ENCODE data around the gene CCL26.

The CCL26 gene

GRCh38 chr7:75772081-75773077, at the start of gene CCL26:
TSS of gene CCL26 (minus strand) at chr7:75772211. CDS start at chr7:75772176, 35 bp downstream.
- DNase-seq (ENCODE audit: low read depth) = no peak

GRCh38 chr7:75820688-75821087, 48.7 kb upstream of the CCL26 start:
- DNase-seq (ENCODE audit: low read depth) = no peak

GRCh38 chr7:75819711-75820110, 47.7 kb upstream of the CCL26 start:
- DNase-seq (ENCODE audit: low read depth) = no peak

GRCh38 chr7:75818472-75818871, 46.5 kb upstream of the CCL26 start:
- no peak for DNase-seq (ENCODE audit: low read depth)

GRCh38 chr7:75817116-75817515, 45.1 kb upstream of the CCL26 start:
- no peak for DNase-seq (ENCODE audit: low read depth)

DNA sequence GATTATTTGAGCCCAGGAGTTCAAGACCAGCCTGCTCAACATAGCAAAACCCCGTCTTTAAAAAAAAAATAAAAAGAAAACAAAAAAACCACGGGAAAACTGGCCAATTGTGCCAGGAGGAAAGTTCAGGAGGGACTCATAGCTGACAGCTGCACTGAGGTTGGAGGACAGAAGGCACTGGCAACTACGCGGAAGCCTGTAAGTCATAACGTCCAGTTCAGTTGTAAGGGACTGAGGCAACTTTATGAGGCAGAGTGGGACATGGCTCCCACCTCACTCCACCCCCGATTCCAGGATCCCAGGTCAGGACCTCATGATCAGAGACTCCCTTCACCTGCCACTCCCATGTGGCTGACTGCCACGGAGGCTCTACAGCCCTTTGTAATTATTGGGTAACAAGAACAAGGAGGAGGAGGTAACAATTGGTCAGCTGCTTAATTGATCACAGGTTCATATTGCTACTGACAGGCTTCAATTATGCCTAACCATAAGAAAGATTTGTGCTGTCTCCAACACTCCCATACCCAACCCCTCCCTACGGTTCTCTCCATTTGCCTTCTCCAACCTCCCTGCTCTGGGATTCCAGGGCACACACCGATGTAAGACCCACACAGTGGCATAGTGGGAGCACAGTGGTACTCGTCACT, 43.5 kb upstream of the CCL26 start:
- DNase-seq (ENCODE audit: low read depth) = no peak

DNA sequence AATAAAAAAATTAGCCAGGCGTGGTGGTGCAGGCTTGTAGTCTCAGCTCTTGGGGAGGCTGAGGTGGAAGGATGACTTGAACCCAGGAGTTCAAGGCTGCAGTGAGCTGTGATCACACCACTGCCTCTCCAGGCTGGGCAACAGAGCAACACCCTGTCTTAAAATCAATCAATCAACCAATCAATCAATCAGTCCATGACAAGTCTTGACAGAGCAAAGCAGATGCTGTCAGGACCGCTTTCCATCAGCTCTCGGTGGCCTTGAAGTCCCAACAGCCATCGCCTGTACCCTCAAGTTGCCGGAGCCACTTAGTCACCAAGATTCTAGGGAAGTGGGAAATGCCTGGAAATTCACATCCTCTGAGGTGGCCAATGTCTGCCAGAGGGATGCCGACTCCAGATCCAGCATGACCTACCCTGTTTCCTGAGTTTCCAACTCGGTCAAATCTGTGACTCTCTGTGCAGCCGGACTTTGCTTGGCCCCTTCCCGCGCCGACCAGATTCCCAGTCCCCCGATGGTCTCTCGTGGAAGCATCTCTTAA, 42.5 kb upstream of the CCL26 start:
- DNase-seq (ENCODE audit: low read depth) = no peak

DNA sequence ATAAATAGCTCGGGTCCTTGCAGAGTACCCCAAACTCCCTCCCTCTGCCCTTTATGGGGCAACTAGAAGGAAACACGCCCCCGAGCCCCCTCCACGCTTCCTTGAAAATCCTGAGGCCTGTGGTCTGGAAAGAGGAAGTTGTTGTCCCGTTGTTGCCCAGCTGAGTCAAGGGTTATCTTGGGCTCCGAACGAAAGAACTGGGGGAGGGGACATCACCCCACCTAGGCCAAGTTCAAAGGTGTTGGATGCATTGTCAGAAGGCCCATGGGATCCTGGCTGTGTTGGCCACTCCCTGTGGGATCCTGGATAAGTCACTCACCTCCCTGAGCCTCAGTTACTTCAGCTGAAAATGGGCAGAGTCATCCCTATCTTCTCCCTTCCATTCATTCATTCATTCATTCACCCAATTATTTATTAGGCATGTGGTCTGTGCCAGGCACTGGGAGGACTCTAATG, 41.8 kb upstream of the CCL26 start, which contains the start of gene CCL24:
CCL24 (minus strand) TSS at position 26 of the 456 bp plus-strand sequence. CDS start 91 bp downstream, outside the sequence.
- no peak for DNase-seq (ENCODE audit: low read depth)

GRCh38 chr7:75813084-75813483, 41.1 kb upstream of the CCL26 start:
- DNase-seq (ENCODE audit: low read depth) = no peak

- no peak for DNase-seq (ENCODE audit: low read depth)
Observed at GRCh38 chr7:75811894-75812678, 40.1 kb upstream of the CCL26 start.

- DNase-seq (ENCODE audit: low read depth) = no peak
Observed at GRCh38 chr7:75809396-75809795, 37.4 kb upstream of the CCL26 start.

DNA sequence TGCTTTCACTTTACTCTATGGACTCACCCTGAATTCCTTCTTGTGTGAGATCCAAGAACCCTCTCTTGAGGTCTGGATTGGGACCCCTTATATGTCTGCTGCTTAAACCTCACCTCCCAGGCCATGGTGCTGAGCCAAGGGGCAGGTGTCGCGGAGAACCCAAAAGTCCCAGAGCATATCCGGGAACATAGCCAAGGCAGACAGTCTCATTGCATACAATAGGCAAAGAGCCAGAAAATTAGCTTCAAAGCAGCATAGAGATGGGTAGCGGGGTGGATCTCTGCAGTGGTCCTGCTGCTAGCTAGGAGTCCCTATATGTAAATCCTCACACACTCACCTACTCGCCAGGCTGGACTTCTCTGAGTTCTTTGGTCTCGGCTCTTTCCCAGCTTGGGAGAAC, 36.1 kb upstream of the CCL26 start:
- DNase-seq (ENCODE audit: low read depth) = no peak

DNA sequence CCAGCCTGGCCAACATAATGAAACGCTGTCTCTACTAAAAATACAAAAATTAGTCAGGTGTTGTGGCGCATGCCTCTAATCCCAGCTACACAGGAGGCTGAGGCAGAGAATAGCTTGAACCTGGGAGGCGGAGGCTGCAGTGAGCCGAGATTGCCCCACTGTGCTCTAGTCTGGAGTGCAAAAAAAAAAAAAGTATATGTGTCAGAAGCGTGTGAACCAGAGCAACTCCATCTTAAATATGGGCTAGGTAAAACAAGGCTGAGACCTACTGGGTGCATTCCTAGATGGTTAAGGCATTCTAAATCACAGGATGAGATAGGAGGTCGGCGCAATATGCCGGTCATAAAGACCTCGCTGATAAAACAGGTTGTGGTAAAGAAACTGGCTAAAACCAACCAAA, 35.4 kb upstream of the CCL26 start:
- no peak for DNase-seq (ENCODE audit: low read depth)

DNA sequence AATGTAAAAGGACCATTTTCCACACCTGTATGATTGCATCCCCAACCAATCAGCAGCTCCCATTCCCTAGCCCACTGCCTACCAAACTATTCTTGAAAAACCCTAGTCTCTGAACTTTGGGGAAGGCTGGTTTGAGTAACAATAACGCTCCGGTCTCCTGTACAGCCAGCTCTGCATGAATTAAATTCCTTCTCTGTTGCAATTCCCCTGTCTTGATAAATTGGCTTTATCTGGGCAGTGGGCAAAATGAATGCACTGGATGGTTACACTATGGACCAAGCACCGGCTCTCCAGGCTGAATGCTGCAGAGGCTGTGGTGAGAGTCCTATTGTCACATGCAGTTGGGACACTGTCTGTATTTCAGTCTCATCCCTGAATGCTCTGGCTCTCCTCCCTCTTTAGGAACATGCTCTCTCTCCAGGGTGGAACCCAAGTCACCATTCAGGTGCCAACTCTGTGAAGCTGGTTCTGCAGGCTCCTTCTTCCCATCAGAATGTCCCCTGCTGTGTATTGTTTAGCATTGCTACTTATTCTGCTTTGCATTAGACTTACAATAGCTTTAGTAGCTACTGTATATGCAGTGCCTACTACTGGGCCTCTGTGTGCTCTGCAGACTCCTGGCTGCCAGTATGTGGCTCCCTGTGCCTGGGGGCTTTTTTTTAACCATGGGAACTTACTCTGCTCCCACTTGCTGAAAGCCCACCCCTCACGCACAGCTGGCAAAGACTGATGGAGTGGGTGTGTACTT, 34.7 kb upstream of the CCL26 start:
- no peak for DNase-seq (ENCODE audit: low read depth)

- no peak for DNase-seq (ENCODE audit: low read depth)
Observed at GRCh38 chr7:75804705-75805104, 32.7 kb upstream of the CCL26 start.

DNA sequence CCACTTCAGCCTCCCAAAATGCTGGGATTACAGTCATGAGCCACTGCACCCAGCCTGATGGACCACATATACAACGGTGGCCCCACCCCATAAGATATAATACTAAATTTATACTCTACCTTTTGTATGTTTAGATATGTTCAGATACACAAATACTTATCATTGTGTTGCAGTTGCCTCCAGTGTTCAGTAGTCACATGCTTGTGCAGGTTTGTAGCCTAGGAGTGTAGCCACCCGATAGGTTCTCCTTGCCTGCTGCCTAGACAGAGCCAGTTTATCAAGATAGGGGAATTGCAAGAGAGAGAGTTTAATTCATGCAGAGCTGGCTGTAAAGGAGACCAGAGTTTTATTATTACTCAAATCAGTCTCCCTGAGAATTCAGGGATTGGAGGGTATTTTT, 32.0 kb upstream of the CCL26 start:
- DNase-seq (ENCODE audit: low read depth) = no peak

DNA sequence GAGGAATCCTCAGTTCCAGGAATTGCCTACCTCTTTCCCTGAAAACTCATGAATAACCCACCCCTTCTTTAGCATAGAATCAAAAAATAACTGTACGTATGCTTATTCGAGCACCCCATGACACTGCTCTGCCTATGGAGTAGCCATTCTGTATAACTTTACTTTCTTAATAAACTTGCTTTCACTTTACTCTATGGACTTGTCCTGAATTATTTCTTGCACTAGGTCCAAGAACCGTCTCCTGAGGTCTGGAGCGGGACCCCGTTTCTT, 30.5 kb upstream of the CCL26 start:
- DNase-seq (ENCODE audit: low read depth) = no peak

DNA sequence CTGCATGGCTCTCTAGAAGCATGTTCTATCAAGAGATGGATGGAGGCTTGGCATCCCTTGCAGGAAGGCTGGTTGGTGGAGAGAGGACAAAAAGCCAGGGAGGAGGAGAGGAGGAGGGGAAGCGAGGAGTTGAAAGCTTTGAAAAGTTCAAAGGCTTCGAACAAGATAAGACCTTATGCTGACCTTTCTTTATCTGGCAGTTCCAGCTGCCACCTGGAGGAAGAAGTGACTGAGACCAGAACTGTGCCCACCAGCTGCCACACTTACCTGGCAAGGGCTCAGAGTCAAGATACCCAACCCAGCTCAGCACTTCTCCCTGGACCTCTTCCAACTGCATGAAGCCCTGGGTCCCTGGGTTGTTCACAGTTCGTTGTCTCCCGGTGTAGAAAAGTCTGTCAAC, 26.8 kb upstream of the CCL26 start:
- DNase-seq (ENCODE audit: low read depth) = no peak

DNA sequence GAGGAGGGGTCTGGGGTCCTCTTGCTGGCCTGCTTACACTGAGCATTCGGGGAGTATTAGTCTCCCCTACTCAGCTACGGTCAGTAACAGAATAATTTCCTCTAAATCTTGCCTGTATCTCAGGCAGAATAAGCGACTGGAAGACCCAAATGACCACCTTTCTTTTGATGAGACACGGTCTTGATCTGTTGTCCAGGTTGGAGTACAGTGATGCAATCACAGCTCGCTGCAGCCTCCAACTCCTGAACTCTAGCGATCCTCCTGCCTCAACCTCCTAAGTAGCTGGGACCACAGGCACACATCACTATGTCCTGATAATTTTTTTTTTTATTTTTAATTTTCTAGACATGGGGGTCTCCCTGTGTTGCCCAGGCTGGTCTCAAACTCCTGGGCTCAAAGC, 24.4 kb upstream of the CCL26 start:
- no peak for DNase-seq (ENCODE audit: low read depth)

DNA sequence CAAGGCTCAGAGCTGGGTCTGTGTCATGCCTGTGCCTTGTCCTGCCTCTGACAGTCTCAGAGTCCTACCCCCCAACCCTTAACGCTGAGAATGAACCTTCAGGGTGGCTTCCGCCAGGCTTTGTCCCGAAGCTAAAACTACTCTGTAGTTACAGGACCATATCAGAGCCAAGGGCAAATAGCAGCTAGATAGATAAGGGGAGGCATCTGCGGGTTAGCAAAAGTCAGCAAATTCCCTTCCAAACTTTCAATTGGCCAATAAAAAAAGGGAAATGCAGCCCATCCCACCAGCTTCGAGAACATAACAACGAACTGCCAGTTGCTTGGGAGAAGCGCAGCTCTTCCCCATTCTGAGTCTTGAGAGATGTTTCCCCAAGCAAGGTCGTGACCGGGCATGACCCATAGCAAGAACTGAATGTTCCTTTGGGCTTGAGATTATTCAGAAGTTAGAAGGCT, 23.8 kb upstream of the CCL26 start:
- no peak for DNase-seq (ENCODE audit: low read depth)

DNA sequence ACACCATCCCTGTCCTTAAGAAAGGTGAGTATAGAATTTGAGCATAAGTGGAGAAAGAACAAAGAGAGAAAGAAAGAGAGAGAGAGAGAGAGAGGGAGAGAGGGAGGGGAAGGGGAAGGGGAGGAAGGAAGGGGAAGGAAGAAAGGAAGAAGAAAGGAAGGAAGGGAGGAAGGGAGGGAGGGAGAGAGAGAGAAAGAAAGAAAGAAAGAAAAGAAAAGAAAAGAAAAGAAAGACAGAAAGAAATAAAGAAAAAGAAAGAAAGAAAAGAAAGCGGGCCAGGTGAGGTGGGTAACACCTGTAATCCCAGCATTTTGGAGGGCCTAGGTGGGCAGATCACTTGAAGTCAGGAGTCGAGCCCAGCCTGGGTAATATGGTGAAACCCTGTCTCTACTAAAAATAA, 21.7 kb upstream of the CCL26 start:
- DNase-seq (ENCODE audit: low read depth) = no peak
